OCI-LY7 (cell line): ENCODE measurements around the gene HDAC9. TPM values are rescaled to one million over a fixed set of nuclear protein-coding genes. Genes with fewer than 3 reads are reported as not detected.

ENCODE experiments used
- BruUV-seq: library from RNA; stranded (reverse); fragments of 400-500 nt; replicated peaks from 2 replicates; lab custom pipeline; 2021; lab: Mats Ljungman, UMichigan
- CTCF ChIA-PET: fragments of 300-600 bp; sonication (Branson Sonifier 250); formaldehyde crosslinking; loops from one replicate; lab custom pipeline; 2022; ENCODE audit warnings: antibody characterized with exemption; ENCODE audit not compliant: unreplicated experiment; lab: Charles Lee
- POLR2A ChIA-PET: fragments of 300-600 bp; sonication (Branson Sonifier 250); formaldehyde crosslinking; loops from one replicate; lab custom pipeline; 2022; ENCODE audit warnings: antibody characterized with exemption; lab: Charles Lee
- DNase-seq: peaks from one replicate; pipeline ENCODE4 v3.0.0-alpha.2; 2015; ENCODE audit warnings: low spot score
- H2AFZ ChIP-seq: fragments of 200-600 bp; sonication (generic), shearing (Covaris generic); 2 replicates; pipeline ENCODE4 v1.6.1; 2014; ENCODE audit warnings: mild to moderate bottlenecking, antibody characterized with exemption, low read length, moderate library complexity
- H3K27ac ChIP-seq: fragments of 200-600 bp; sonication (generic); 2 replicates; pipeline ENCODE4 v1.5.1; 2014; ENCODE audit warnings: mixed run types, low read depth, mild to moderate bottlenecking, moderate library complexity, low read length, inconsistent platforms; ENCODE audit not compliant: poor library complexity, severe bottlenecking
- H3K36me3 ChIP-seq: fragments of 200-600 bp; sonication (generic); 2 replicates; pipeline ENCODE4 v1.6.1; 2014; ENCODE audit warnings: mild to moderate bottlenecking, antibody characterized with exemption, low read length, moderate library complexity, mixed read lengths; ENCODE audit not compliant: insufficient read depth
- H3K4me1 ChIP-seq: fragments of 200-600 bp; sonication (generic); 2 replicates; pipeline ENCODE4 v1.5.1; 2014; ENCODE audit warnings: mild to moderate bottlenecking, low read length; ENCODE audit not compliant: insufficient read depth, poor library complexity, severe bottlenecking
- H3K4me2 ChIP-seq: fragments of 200-600 bp; sonication (generic); 2 replicates; pipeline ENCODE4 v1.6.1; 2014; ENCODE audit warnings: mild to moderate bottlenecking, low read length
- H3K4me3 ChIP-seq: fragments of 200-600 bp; sonication (generic); 2 replicates; pipeline ENCODE4 v1.5.1; 2014; ENCODE audit warnings: mild to moderate bottlenecking, low read depth, low read length; ENCODE audit not compliant: poor library complexity, severe bottlenecking
- H3K79me2 ChIP-seq: fragments of 200-600 bp; sonication (generic); 2 replicates; pipeline ENCODE4 v1.6.1; 2016; ENCODE audit warnings: low read depth, mild to moderate bottlenecking, low read length, moderate library complexity, mixed read lengths; ENCODE audit not compliant: insufficient read depth
- H3K9me2 ChIP-seq: fragments of 200-600 bp; sonication (generic); 2 replicates; pipeline ENCODE4 v1.6.1; 2016; ENCODE audit warnings: mild to moderate bottlenecking, low read length, mixed read lengths; ENCODE audit not compliant: insufficient read depth
- H3K9me3 ChIP-seq: fragments of 200-600 bp; sonication (generic); 2 replicates; pipeline ENCODE4 v1.6.1; 2014; ENCODE audit warnings: mild to moderate bottlenecking, mixed run types, low read length, mixed read lengths
- H4K20me1 ChIP-seq: fragments of 200-600 bp; sonication (generic); 2 replicates; pipeline ENCODE4 v1.6.1; 2014; ENCODE audit warnings: mild to moderate bottlenecking, antibody characterized with exemption, low read length, moderate library complexity, mixed read lengths; ENCODE audit not compliant: insufficient read depth
- EZH2phosphoT487 ChIP-seq: fragments of 200-600 bp; sonication (generic); IDR thresholded peaks from 2 replicates; pipeline ENCODE4 v1.6.1; 2018; ENCODE audit warnings: low read depth, borderline replicate concordance, mild to moderate bottlenecking, mixed run types, antibody characterized with exemption, low read length, moderate library complexity, mixed read lengths
- intact Hi-C: fragments of 100-400 bp; cut with micrococcal nuclease; formaldehyde crosslinking; loops from one replicate; pipeline ENCODE4 v1.10.0; 2022; ENCODE audit not compliant: unreplicated experiment
- total RNA-seq, 2 experiments: library from RNA; depleted of rRNA in 1 of 2; stranded (reverse); fragments of >200 nt in 1 of 2; shearing (Covaris generic) in 1 of 2; gene quantifications; 2 replicates each; pipeline ENCODE4 v1.2.3, GENCODE V29; 2014 to 2022
- TF ChIP-seq, protein P1 (sequence below): fragments of 200-600 bp; sonication (generic); conservative IDR thresholded peaks from 2 replicates; pipeline ENCODE4 v1.5.1; 2014; ENCODE audit warnings: mild to moderate bottlenecking, antibody characterized with exemption, low read length, moderate library complexity, mixed read lengths

The HDAC9 gene
- total RNA-seq, 2 experiments from 2014 or later, result 58.8 to 91.7 TPM

DNA sequence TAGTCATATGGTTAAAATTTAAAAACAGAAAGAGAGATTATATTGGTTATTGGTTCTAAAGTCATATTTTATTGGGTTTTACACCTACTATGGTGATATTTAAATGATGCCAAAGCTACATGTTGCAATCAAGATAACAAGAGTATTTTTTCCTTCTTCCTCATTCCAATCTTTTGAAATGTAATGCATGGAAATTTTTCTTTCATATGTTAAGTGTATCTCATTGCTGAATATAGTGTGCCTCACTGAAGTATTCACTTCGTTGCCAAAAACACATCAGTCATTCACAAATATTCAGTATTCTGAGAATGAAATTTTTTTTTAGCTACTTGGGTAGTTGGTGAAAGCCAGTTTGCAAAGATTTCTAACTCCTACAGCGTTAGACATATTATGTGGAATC, 19.5 kb downstream of the HDAC9 start:
- BruUV-seq, result no TSS peak
- Histone ChIP-seq H3K79me2 (peaks cover 98% of the 10 kb centered on the region), H3K9me3 (no peaks in the 10 kb centered on the region), H3K4me3 (no peak overlapping the region), H4K20me1 (no peaks in the 10 kb centered on the region), H3K4me1 (peaks cover 93% of the 10 kb centered on the region), H3K27ac (no peak overlapping the region), H2AFZ (no peak overlapping the region), H3K36me3 (peaks cover 6% of the 10 kb centered on the region), H3K4me2 (peak overlapping the region; percentile 25; the same call in 1 of the 2 replicates), H3K9me2 (no peaks in the 10 kb centered on the region)
- intact Hi-C loops, result no loop called here
- POLR2A ChIA-PET, result interaction anchor here (1.1 to 15.1 kb wide), 10 partner anchors 11 to 58 kb away, joined by 3 to 532 read pairs (median 6); partner anchors contain the start of gene HDAC9
- DNase-seq, result no peak
- CTCF ChIA-PET, result interaction anchor here (0.5 to 2.0 kb wide), 2 partner anchors 9 to 19 kb away, joined by 3 to 6 read pairs; partner anchors contain the start of gene HDAC9
- TF ChIP-seq EZH2phosphoT487, result no peak
- TF ChIP-seq, protein P1, sequence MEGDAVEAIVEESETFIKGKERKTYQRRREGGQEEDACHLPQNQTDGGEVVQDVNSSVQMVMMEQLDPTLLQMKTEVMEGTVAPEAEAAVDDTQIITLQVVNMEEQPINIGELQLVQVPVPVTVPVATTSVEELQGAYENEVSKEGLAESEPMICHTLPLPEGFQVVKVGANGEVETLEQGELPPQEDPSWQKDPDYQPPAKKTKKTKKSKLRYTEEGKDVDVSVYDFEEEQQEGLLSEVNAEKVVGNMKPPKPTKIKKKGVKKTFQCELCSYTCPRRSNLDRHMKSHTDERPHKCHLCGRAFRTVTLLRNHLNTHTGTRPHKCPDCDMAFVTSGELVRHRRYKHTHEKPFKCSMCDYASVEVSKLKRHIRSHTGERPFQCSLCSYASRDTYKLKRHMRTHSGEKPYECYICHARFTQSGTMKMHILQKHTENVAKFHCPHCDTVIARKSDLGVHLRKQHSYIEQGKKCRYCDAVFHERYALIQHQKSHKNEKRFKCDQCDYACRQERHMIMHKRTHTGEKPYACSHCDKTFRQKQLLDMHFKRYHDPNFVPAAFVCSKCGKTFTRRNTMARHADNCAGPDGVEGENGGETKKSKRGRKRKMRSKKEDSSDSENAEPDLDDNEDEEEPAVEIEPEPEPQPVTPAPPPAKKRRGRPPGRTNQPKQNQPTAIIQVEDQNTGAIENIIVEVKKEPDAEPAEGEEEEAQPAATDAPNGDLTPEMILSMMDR, result no peak

DNA sequence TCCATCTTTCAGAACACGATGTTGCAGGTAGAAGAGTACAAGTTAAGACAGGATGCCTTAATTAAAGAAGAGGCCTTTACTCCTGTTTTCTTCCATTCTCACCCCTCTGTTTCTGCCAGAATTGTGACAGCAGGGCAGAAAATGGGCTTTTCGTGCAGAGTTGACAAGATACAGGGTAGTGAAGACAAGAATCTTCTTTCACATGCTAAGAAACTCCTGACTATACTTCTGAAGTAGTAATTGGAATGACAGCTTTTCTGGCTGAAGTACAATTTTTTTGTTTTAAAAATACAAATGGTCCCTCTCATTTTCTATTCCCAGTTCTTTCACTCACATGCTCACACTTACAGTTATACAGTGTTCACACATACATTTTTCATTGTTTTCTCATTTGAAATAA, 22.1 kb downstream of the HDAC9 start:
- Histone ChIP-seq H2AFZ (peak overlapping the region; percentile 64; the same call in 1 of the 2 replicates), H3K36me3 (peaks cover 6% of the 10 kb centered on the region), H3K4me2 (peak overlapping the region; percentile 95), H4K20me1 (no peaks in the 10 kb centered on the region), H3K79me2 (peaks cover 92% of the 10 kb centered on the region), H3K9me3 (no peaks in the 10 kb centered on the region), H3K9me2 (no peaks in the 10 kb centered on the region), H3K27ac (peak overlapping the region; percentile 99), H3K4me1 (peaks cover 97% of the 10 kb centered on the region), H3K4me3 (peak overlapping the region; percentile 58)
- BruUV-seq, result no TSS peak
- ChIA-PET POLR2A (interaction anchor here (0.6 to 15.1 kb wide), 8 partner anchors 9 to 1620 kb away, joined by 3 to 532 read pairs (median 8); partner anchors contain the start of gene HDAC9), CTCF (interaction anchor here (1.1 to 1.4 kb wide), 3 partner anchors 8 to 12 kb away, joined by 3 to 5 read pairs (median 4); no protein-coding TSS in a partner anchor)
- TF ChIP-seq, protein P1, result no peak
- no peak for TF ChIP-seq EZH2phosphoT487
- DNase-seq, result no peak
- intact Hi-C loops, result no loop called here

DNA sequence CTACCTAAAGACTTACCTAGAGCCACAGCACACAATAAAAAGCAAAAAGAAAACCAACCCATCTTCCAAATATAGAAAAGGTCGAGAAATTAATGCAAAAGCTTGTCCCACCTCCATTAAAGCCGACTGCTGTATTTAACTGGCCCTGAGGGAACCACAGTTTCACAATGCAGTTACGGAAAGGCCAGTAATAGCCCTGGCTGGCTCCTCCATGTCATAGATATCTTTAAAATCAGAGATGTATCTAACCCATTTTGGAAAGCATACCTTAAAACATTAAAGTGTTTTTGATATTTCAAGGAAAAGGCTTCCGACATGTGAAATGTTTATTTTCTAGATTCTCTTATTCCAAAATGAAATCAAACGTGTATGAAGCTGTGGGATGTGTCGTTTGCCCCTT, 23.0 kb downstream of the HDAC9 start:
- H3K9me2 ChIP-seq, result no peaks in the 10 kb centered on the region
- H4K20me1 ChIP-seq, result no peaks in the 10 kb centered on the region
- peaks cover 13% of the 10 kb centered on the region for H3K36me3 ChIP-seq
- H3K4me1 ChIP-seq, result peaks cover 97% of the 10 kb centered on the region
- ChIA-PET POLR2A (interaction anchor here (0.6 to 15.1 kb wide), 7 partner anchors 8 to 1619 kb away, joined by 3 to 532 read pairs (median 8); partner anchors contain the start of gene HDAC9), CTCF (interaction anchor here (1.0 to 1.4 kb wide), 4 partner anchors 9 to 12 kb away, joined by 3 to 5 read pairs (median 4); no protein-coding TSS in a partner anchor)
- DNase-seq, result peak; percentile 58
- no peak for TF ChIP-seq EZH2phosphoT487
- TF ChIP-seq, protein P1, result no peak
- peaks cover 93% of the 10 kb centered on the region for H3K79me2 ChIP-seq
- no peaks in the 10 kb centered on the region for H3K9me3 ChIP-seq
- peak overlapping the region; percentile 95 for H3K4me2 ChIP-seq
- peak overlapping the region; percentile 45; the same call in 1 of the 2 replicates for H2AFZ ChIP-seq
- peak overlapping the region; percentile 58 for H3K4me3 ChIP-seq
- H3K27ac ChIP-seq, result peak overlapping the region; percentile 99
- no TSS peak for BruUV-seq
- intact Hi-C loops, result no loop called here
